Kidney epithelial cell (primary cell): ENCODE data around the gene LLGL1. TPM values are rescaled to one million over a fixed set of nuclear protein-coding genes. Genes with fewer than 3 reads are reported as not detected.

Experiments
- DNase-seq: peaks from one replicate; pipeline ENCODE4 v3.0.0-alpha.2; 2010; ENCODE audit warnings: low read depth
- H3K27me3 ChIP-seq: 2 replicates; pipeline ENCODE4 v1.6.0; 2011; ENCODE audit warnings: low read length; ENCODE audit not compliant: control insufficient read depth, insufficient read depth
- H3K36me3 ChIP-seq: 2 replicates; pipeline ENCODE4 v1.5.1; 2011; ENCODE audit warnings: low read length; ENCODE audit not compliant: control insufficient read depth, insufficient read depth
- H3K4me3 ChIP-seq: 2 replicates; pipeline ENCODE4 v1.5.1; 2011; ENCODE audit warnings: low read depth, mild to moderate bottlenecking, control low read depth, low read length
- CTCF ChIP-seq: IDR thresholded peaks from 2 replicates; pipeline ENCODE4 v1.5.1; 2011; ENCODE audit warnings: mild to moderate bottlenecking, moderate library complexity, low read length, control low read depth, inconsistent platforms; ENCODE audit not compliant: insufficient read depth, poor library complexity, severe bottlenecking
- total RNA-seq: library from RNA; depleted of rRNA; stranded (reverse); fragments of >200 nt; gene quantifications from 2 replicates; pipeline ENCODE4 v1.2.3, GENCODE V29; 2015

Gene LLGL1
- total RNA-seq, 1 donor from 2014 or later = 53.7 TPM

GRCh38 chr17:18197535-18198194 lies 27.8 kb upstream of the LLGL1 start:
- no peak for TF ChIP-seq CTCF
- Histone ChIP-seq H3K36me3 (peaks cover 3% of the 10 kb centered on the region), H3K4me3 (no peak overlapping the region), H3K27me3 (no peaks in the 10 kb centered on the region)
- no peak for DNase-seq

GRCh38 chr17:18198530-18198929 lies 26.9 kb upstream of the LLGL1 start:
- no peak for DNase-seq
- H3K36me3 ChIP-seq = peaks cover 3% of the 10 kb centered on the region

GRCh38 chr17:18201108-18201507 lies 24.3 kb upstream of the LLGL1 start:
- Histone ChIP-seq H3K4me3 (no peak overlapping the region), H3K27me3 (no peaks in the 10 kb centered on the region), H3K36me3 (peaks cover 3% of the 10 kb centered on the region)
- no peak for TF ChIP-seq CTCF
- no peak for DNase-seq

More at GRCh38 chr17:18198530-18198929, 26.9 kb upstream of the LLGL1 start:
- Histone ChIP-seq H3K27me3 (no peaks in the 10 kb centered on the region), H3K4me3 (no peak overlapping the region)
- TF ChIP-seq CTCF = no peak

GRCh38 chr17:18203308-18203707 lies 22.1 kb upstream of the LLGL1 start:
- TF ChIP-seq CTCF = no peak
- Histone ChIP-seq H3K36me3 (peaks cover 5% of the 10 kb centered on the region), H3K4me3 (no peak overlapping the region), H3K27me3 (no peaks in the 10 kb centered on the region)
- DNase-seq = no peak

DNA sequence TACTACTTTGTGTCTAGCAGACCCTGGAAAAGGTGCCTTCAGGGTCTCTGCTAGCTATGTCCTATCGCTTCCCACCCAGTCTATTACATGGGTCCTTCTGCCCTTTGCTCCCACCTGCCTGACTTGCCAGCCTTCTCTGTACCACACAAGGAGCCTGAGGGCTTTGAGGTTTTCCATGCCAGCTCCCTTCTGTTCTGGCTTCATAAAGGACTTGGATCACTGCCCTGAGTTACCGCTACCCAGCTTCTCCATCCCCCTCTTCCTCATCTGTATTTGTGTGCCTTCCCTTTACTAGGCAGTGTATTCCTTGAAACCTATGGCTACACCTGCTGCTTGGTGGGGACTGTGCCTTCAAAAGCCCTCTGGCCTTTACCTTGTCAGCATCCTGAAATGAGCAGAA lies 19.6 kb upstream of the LLGL1 start:
- H3K36me3 ChIP-seq = peaks cover 5% of the 10 kb centered on the region
- H3K4me3 ChIP-seq = no peak overlapping the region
- DNase-seq = no peak
- TF ChIP-seq CTCF = no peak
- no peaks in the 10 kb centered on the region for H3K27me3 ChIP-seq

- no peak for TF ChIP-seq CTCF
- no peaks in the 10 kb centered on the region for H3K27me3 ChIP-seq
- peaks cover 5% of the 10 kb centered on the region for H3K36me3 ChIP-seq
- H3K4me3 ChIP-seq = no peak overlapping the region
- no peak for DNase-seq
Observed at GRCh38 chr17:18206962-18207361, 18.5 kb upstream of the LLGL1 start.
